Measurements from ENCODE around the gene SLCO6A1. TPM values are rescaled to one million over a fixed set of nuclear protein-coding genes. Genes with fewer than 3 reads are reported as not detected.

SLCO6A1 gene
- total and polyA plus RNA-seq, 12 donors = not detected

DNA sequence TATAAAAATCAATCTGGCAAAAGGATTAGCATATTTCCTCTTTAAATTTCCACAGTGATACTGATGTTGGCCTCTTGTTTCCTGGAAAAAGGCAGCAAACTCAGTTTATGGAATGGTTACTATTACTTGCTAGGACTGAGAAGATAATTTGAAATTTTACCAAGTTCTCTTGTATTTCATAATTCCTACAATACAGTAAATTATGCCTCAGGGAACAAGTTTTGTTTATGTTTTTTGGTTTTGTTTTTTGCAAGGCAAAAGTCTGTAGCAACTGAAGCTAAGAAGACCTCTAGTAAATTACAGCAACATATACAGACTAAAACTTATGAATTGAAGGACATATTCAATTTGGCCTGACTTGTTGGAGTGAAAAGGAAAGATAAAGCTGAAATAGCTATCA is 30.2 kb upstream of the SLCO6A1 start:
- ATAC-seq (no peak), DNase-seq (no peak)
- Histone ChIP-seq H3K4me3 (peak overlapping the region in 4 of 10 donors; percentile 1 to 13 (median 8)), H3K36me3 (no peaks in the 10 kb centered on the region), H3K9me3 (peaks cover 0 to 17% (median 4%) of the 10 kb centered on the region in 11 donors), H3K27me3 (no peaks in the 10 kb centered on the region), H3K4me1 (peaks cover 0 to 34% (median 10%) of the 10 kb centered on the region in 9 donors), H3K27ac (peak overlapping the region in 3 of 10 donors; percentile 21 to 42 (median 37))
- intact Hi-C loops (cut with DNase I) = no loop called here
- no peak for TF ChIP-seq CTCF (IDR thresholded peaks at IDR 0.05)

DNA sequence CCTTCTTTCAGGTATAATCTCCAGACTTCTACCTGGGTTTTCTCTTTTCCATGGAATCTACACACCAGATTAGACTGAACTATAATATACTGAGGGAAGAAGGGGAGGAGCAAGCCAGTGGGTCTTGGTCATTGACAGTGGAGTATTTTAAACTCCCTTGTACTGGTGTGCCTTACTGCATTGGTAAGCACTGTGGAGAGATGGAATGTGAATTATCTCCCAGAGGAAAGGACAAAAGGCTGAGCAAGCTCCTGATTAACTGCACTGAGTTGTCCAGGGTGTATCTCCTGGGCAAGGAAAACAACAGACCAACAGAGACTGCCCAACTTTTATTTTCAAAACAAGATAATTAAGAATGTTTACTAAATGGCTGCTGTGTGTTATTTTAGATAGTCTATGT is 29.8 kb upstream of the SLCO6A1 start:
- ATAC-seq = peak in 4 of 8 donors; percentile 30 to 55 (median 46)
- H3K4me3 ChIP-seq = no peak overlapping the region

GRCh38 chr5:102527547-102527946 is 28.7 kb upstream of the SLCO6A1 start:
- H3K27ac ChIP-seq = no peak overlapping the region
- intact Hi-C loops (cut with DNase I) = no loop called here
- no peak overlapping the region for H3K4me3 ChIP-seq
- ATAC-seq (no peak), DNase-seq (no peak)
- no peaks in the 10 kb centered on the region for H3K36me3 ChIP-seq
- no peaks in the 10 kb centered on the region for H3K27me3 ChIP-seq
- 37 to 51% methylated on average over 1 of the region's 1 CpG for WGBS, 2 donors
- peaks cover 0 to 34% (median 10%) of the 10 kb centered on the region in 9 donors for H3K4me1 ChIP-seq
- TF ChIP-seq CTCF (IDR thresholded peaks at IDR 0.05) = no peak
- H3K9me3 ChIP-seq = peaks cover 0 to 16% (median 4%) of the 10 kb centered on the region in 11 donors

More for the DNA sequence above, 29.8 kb upstream of the SLCO6A1 start:
- Histone ChIP-seq H3K27me3 (no peaks in the 10 kb centered on the region), H3K27ac (peak overlapping the region in 3 of 10 donors; percentile 21 to 42 (median 37)), H3K9me3 (peaks cover 0 to 19% (median 4%) of the 10 kb centered on the region in 11 donors), H3K4me1 (peaks cover 0 to 34% (median 10%) of the 10 kb centered on the region in 9 donors), H3K36me3 (no peaks in the 10 kb centered on the region)
- no peak for DNase-seq
- intact Hi-C loops (cut with DNase I) = no loop called here
- TF ChIP-seq CTCF (IDR thresholded peaks at IDR 0.05) = no peak

DNA sequence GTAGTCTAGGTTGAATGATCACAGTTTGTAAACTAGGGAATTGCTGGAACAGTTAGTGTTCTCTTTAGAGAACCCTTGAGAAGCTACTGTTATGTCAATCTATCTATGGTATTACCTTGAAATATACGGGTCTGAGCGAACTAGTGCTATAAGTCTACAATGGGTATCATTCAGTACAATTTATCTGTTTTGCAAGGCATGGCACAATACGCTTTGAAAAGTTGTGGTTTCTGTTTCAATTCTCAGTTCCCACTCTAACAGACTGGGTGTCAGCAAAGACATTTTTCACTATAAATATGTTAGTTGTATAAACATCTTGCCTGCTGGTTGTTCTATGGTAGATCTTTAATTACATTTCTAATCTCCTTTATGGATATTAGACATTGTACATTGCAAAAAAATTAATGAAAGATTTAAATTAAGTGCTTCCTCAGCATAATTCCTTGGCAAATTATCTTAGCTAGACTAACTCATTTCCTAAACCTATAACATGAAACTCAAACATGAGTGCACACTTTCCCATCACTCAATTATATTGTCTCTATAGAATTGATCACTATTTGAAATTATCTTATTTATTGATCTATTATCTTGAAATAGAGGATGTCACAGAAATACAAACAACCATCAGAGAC is 24.9 kb upstream of the SLCO6A1 start:
- H3K36me3 ChIP-seq = no peaks in the 10 kb centered on the region
- ATAC-seq = no peak
- 68 to 86% methylated on average over 3 of the region's 3 CpGs for WGBS, 2 donors
- H3K4me1 ChIP-seq = peaks cover 0 to 9% (median 0%) of the 10 kb centered on the region in 9 donors
- intact Hi-C loops (cut with DNase I) = no loop called here
- no peak overlapping the region for H3K4me3 ChIP-seq
- peaks cover 0 to 16% (median 4%) of the 10 kb centered on the region in 11 donors for H3K9me3 ChIP-seq
- TF ChIP-seq CTCF (IDR thresholded peaks at IDR 0.05) = no peak
- no peak overlapping the region for H3K27ac ChIP-seq
- no peak for DNase-seq
- H3K27me3 ChIP-seq = no peaks in the 10 kb centered on the region

Measured in heart right ventricle (tissue), 16 donors.